ENCODE data around the gene IGFBPL1. TPM values are rescaled to one million over a fixed set of nuclear protein-coding genes. Genes with fewer than 3 reads are reported as not detected.
A peak's percentile ranks its signal among the peaks of the same experiment; 100 is the strongest.

The IGFBPL1 gene
- polyA plus RNA-seq, 3 donors: not detected

DNA sequence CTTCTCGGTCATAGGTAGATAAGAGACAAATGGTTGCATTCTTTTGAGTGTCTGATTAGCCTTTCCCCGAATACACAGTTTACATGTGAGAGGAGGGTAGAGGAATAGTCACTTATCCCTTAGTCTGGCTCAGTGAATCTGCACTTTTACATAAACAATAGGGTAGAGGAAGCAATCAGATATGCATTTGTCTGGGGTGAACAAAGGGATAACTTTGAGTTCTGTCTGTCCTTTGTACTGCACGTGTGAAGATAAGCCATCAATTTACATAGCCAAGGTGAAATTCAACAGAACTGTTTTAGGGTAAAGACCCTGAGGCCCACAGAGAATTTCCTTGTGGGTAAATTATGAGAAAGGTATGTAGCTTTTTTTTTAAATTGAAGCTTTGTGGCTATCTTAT lies 10.1 kb upstream of the IGFBPL1 start:
- WGBS (ENCODE audit: insufficient coverage): 44% methylated on average over 1 of the region's 3 CpGs
- no peaks in the 10 kb centered on the region for H3K36me3 Mint-ChIP-seq

DNA sequence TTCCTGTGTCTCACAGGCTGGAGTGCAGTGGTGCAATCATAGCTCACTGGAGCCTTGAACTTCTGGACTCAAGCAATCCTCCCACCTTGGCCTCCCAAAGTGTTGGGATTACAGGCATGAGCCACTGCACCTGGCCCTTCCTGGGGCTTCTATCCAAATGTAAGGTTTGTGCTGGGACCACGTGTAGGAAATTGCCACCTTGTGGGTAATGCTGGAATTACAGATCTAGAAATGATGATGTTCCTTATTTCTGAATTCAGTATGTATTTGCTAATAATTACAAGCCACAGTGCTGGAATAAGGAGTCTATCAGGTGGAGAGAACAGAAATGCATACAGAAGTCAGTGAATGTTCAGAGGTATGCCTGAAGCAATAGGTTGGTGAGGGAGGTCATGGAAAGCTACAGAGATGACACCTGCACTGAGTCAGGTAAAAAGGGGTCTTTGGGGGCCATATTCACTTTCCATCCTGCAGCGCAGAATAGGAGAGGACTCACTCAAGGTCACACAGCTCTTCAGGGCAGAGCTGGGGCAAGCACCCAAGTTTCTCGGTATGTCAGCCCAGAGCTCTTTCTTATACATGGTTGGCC lies 8.8 kb upstream of the IGFBPL1 start:
- Mint-ChIP-seq H3K9me3 (no peaks in the 10 kb centered on the region), H3K36me3 (no peaks in the 10 kb centered on the region), H3K27me3 (ENCODE audit: low read depth in 3 of 3) (peaks cover 3 to 6% (median 4%) of the 10 kb centered on the region in 3 donors), H3K4me1 (peaks cover 9% of the 10 kb centered on the region), H3K27ac (no peak overlapping the region), H3K4me3 (no peak overlapping the region)
- no peaks in the 10 kb centered on the region for H3K79me2 ChIP-seq (ENCODE audit: insufficient read depth, low read length)
- peak; percentile 18 to 34 (median 24) for DNase-seq
- no peak overlapping the region for H3K27ac ChIP-seq (ENCODE audit: low read depth in 1 of 2, low read length in 2 of 2)
- no peak overlapping the region for H2AFZ ChIP-seq (ENCODE audit: insufficient read depth, low read depth, low read length, poor library complexity, severe bottlenecking)
- H3K4me1 ChIP-seq (ENCODE audit: control insufficient read depth in 1 of 2, insufficient read depth in 2 of 2, low read length in 2 of 2): no peaks in the 10 kb centered on the region
- H3K4me2 ChIP-seq (replicated peaks; ENCODE audit: extremely low read depth, low read length, poor library complexity, severe bottlenecking): no peak overlapping the region
- peaks cover 0 to 2% of the 10 kb centered on the region in 2 donors for H3K27me3 ChIP-seq (ENCODE audit: control insufficient read depth in 2 of 2, insufficient read depth in 2 of 2, low read length in 2 of 2)
- no peaks in the 10 kb centered on the region for H3K36me3 ChIP-seq (replicated peaks in 1 of 2; ENCODE audit: control insufficient read depth in 1 of 2, insufficient read depth in 2 of 2, low read length in 2 of 2)
- intact Hi-C loops (cut with micrococcal nuclease): no loop called here
- WGBS (ENCODE audit: insufficient coverage): 50% methylated on average over 2 of the region's 3 CpGs
- no peak overlapping the region for H3K4me3 ChIP-seq (replicated peaks in 1 of 3; ENCODE audit: low read depth in 2 of 3, low read length in 3 of 3)
- no peaks in the 10 kb centered on the region for H3K9me3 ChIP-seq (replicated peaks in 1 of 2; ENCODE audit: control insufficient read depth in 1 of 2, insufficient read depth in 1 of 2, low read length in 2 of 2)
- no peak overlapping the region for H3K9ac ChIP-seq (ENCODE audit: insufficient read depth, low read length, poor library complexity, severe bottlenecking)
- H4K20me1 ChIP-seq (ENCODE audit: insufficient read depth, low read length): no peaks in the 10 kb centered on the region
- TF ChIP-seq, protein P1, sequence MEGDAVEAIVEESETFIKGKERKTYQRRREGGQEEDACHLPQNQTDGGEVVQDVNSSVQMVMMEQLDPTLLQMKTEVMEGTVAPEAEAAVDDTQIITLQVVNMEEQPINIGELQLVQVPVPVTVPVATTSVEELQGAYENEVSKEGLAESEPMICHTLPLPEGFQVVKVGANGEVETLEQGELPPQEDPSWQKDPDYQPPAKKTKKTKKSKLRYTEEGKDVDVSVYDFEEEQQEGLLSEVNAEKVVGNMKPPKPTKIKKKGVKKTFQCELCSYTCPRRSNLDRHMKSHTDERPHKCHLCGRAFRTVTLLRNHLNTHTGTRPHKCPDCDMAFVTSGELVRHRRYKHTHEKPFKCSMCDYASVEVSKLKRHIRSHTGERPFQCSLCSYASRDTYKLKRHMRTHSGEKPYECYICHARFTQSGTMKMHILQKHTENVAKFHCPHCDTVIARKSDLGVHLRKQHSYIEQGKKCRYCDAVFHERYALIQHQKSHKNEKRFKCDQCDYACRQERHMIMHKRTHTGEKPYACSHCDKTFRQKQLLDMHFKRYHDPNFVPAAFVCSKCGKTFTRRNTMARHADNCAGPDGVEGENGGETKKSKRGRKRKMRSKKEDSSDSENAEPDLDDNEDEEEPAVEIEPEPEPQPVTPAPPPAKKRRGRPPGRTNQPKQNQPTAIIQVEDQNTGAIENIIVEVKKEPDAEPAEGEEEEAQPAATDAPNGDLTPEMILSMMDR (IDR thresholded peaks at IDR 0.05): peak; percentile 78

More for the DNA sequence above, 10.1 kb upstream of the IGFBPL1 start:
- H4K20me1 ChIP-seq (ENCODE audit: insufficient read depth, low read length): no peaks in the 10 kb centered on the region
- no peak overlapping the region for H3K27ac ChIP-seq (ENCODE audit: low read depth in 1 of 2, low read length in 2 of 2)
- TF ChIP-seq, protein P1 (IDR thresholded peaks at IDR 0.05): no peak
- no peaks in the 10 kb centered on the region for H3K27me3 ChIP-seq (ENCODE audit: control insufficient read depth in 2 of 2, insufficient read depth in 2 of 2, low read length in 2 of 2)
- H3K27ac Mint-ChIP-seq: peak overlapping the region in 1 of 7 donors; percentile 69
- intact Hi-C loops (cut with micrococcal nuclease): no loop called here
- H2AFZ ChIP-seq (ENCODE audit: insufficient read depth, low read depth, low read length, poor library complexity, severe bottlenecking): no peak overlapping the region
- no peak overlapping the region for H3K4me3 Mint-ChIP-seq
- no peaks in the 10 kb centered on the region for H3K79me2 ChIP-seq (ENCODE audit: insufficient read depth, low read length)
- no peak overlapping the region for H3K4me3 ChIP-seq (replicated peaks in 1 of 3; ENCODE audit: low read depth in 2 of 3, low read length in 3 of 3)
- H3K4me1 Mint-ChIP-seq: peaks cover 9% of the 10 kb centered on the region
- H3K4me1 ChIP-seq (ENCODE audit: control insufficient read depth in 1 of 2, insufficient read depth in 2 of 2, low read length in 2 of 2): no peaks in the 10 kb centered on the region
- no peak for DNase-seq
- H3K9me3 ChIP-seq (replicated peaks in 1 of 2; ENCODE audit: control insufficient read depth in 1 of 2, insufficient read depth in 1 of 2, low read length in 2 of 2): no peaks in the 10 kb centered on the region
- H3K27me3 Mint-ChIP-seq (ENCODE audit: low read depth in 3 of 3): peaks cover 0 to 3% (median 1%) of the 10 kb centered on the region in 3 donors
- H3K36me3 ChIP-seq (replicated peaks in 1 of 2; ENCODE audit: control insufficient read depth in 1 of 2, insufficient read depth in 2 of 2, low read length in 2 of 2): no peaks in the 10 kb centered on the region
- H3K9ac ChIP-seq (ENCODE audit: insufficient read depth, low read length, poor library complexity, severe bottlenecking): no peak overlapping the region
- H3K4me2 ChIP-seq (replicated peaks; ENCODE audit: extremely low read depth, low read length, poor library complexity, severe bottlenecking): no peak overlapping the region
- no peaks in the 10 kb centered on the region for H3K9me3 Mint-ChIP-seq
